K562 (cell line): ENCODE measurements around the gene PRKAR1B. TPM values are rescaled to one million over a fixed set of nuclear protein-coding genes. Genes with fewer than 3 reads are reported as not detected.

Experiments used
- HDAC6 ChIP-seq: IDR thresholded peaks from 2 replicates; pipeline ENCODE4 v1.6.1; 2012; ENCODE audit warnings: low read depth, mild to moderate bottlenecking, control low read depth, inconsistent platforms, low read length, moderate library complexity
- HMG20A ChIP-seq: fragments of 450-650 bp; formaldehyde crosslinking; conservative IDR thresholded peaks from 2 replicates; pipeline ENCODE4 v1.4.0; 2020; ENCODE audit warnings: mild to moderate bottlenecking, mixed read lengths
- HMG20B ChIP-seq: fragments of 250-450 bp; sonication (Bioruptor Pico); IDR thresholded peaks from 2 replicates; pipeline ENCODE4 v1.5.0; 2021; ENCODE audit warnings: mild to moderate bottlenecking
- HNRNPUL1 ChIP-seq: fragments of 200-400 bp; formaldehyde crosslinking; IDR thresholded peaks from 2 replicates; pipeline ENCODE4 v1.6.1; 2017; ENCODE audit warnings: low read length
- KDM2B ChIP-seq: fragments of 250-450 bp; sonication (Bioruptor Pico); IDR thresholded peaks from 2 replicates; pipeline ENCODE4 v1.8.0; 2021; ENCODE audit warnings: mild to moderate bottlenecking, moderate library complexity
- NCOA4 ChIP-seq: fragments of 450-650 bp; IDR thresholded peaks from 2 replicates; pipeline ENCODE4 v1.6.1; 2018; ENCODE audit warnings: mild to moderate bottlenecking; ENCODE audit not compliant: partially characterized antibody
- NFIC ChIP-seq: fragments of 450-650 bp; IDR thresholded peaks from 2 replicates; pipeline ENCODE4 v1.6.1; 2017; ENCODE audit warnings: mild to moderate bottlenecking, inconsistent platforms
- NR3C1 ChIP-seq: sonication (generic); formaldehyde crosslinking; IDR thresholded peaks from 2 replicates; pipeline ENCODE4 v1.8.1; 2022; ENCODE audit warnings: missing genetic modification reagents
- POLR3G ChIP-seq: IDR thresholded peaks from 2 replicates; pipeline ENCODE4 v1.6.1; 2011; ENCODE audit not compliant: insufficient read length, insufficient replicate concordance; ENCODE audit errors: extremely low read depth
- SRSF9 ChIP-seq: fragments of 200-400 bp; formaldehyde crosslinking; IDR thresholded peaks from 2 replicates; pipeline ENCODE4 v1.6.1; 2017; ENCODE audit warnings: low read depth, low read length, borderline replicate concordance
- THRAP3 ChIP-seq: fragments of 450-650 bp; IDR thresholded peaks from 2 replicates; pipeline ENCODE4 v1.6.1; 2016; ENCODE audit warnings: mild to moderate bottlenecking, inconsistent platforms, borderline replicate concordance
- ZNF133 ChIP-seq: fragments of 250-450 bp; sonication (Bioruptor Pico); IDR thresholded peaks from 2 replicates; pipeline ENCODE4 v1.4.0; 2020; ENCODE audit warnings: mild to moderate bottlenecking
- ZNF239 ChIP-seq: fragments of 250-450 bp; sonication (Bioruptor Pico); IDR thresholded peaks from 2 replicates; pipeline ENCODE4 v1.4.0; 2020; ENCODE audit warnings: mild to moderate bottlenecking
- ZNF263 ChIP-seq: sonication (generic); formaldehyde crosslinking; IDR thresholded peaks from 2 replicates; pipeline ENCODE4 v1.8.0; 2022; ENCODE audit warnings: mild to moderate bottlenecking, missing genetic modification reagents, borderline replicate concordance
- ZNF79 ChIP-seq: fragments of 250-450 bp; sonication (Bioruptor Pico); IDR thresholded peaks from 2 replicates; pipeline ENCODE4 v1.4.0; 2020; ENCODE audit warnings: low read depth, mild to moderate bottlenecking, moderate library complexity
- polyA plus RNA-seq, 8 experiments: library from polyadenylated mRNA; depleted of rRNA in 4 of 8; stranded (reverse) in 5 of 8; unstranded in 3 of 8; fragments of >200 nt; fragmentation: Nextera tagmentation in 2 of 8; fragmentation: Illumina TruSeq in 1 of 8; extraction: Ambion mirVana in 2 of 8; extraction: Trizol in 1 of 8; gene quantifications; 2 replicates each; pipeline versions ENCODE4 v1.2.1 to v1.2.3, GENCODE V29; 2011 to 2014; ENCODE audit warnings: inconsistent platforms in 1 of 8, missing spikeins in 1 of 8
- total RNA-seq, 7 experiments: library from RNA; depleted of rRNA in 6 of 7; stranded (reverse); fragments of >200 nt in 6 of 7; fragmentation: Illumina TruSeq in 2 of 7; extraction: Trizol in 2 of 7; gene quantifications; 2 replicates each; pipeline versions ENCODE4 v1.2.1 to v1.2.3, GENCODE V29; 2011 to 2021; ENCODE audit warnings: low replicate concordance in 1 of 7
- TF ChIP-seq, protein P1 (sequence below): fragments of 250-450 bp; sonication (Bioruptor Pico); IDR thresholded peaks from 2 replicates; pipeline ENCODE4 v1.9.0; 2021; ENCODE audit warnings: mild to moderate bottlenecking, inconsistent platforms
- TF ChIP-seq, protein P2 (sequence below): fragments of 250-450 bp; sonication (Bioruptor Pico); IDR thresholded peaks from 2 replicates; pipeline ENCODE4 v1.4.0; 2020; ENCODE audit warnings: mild to moderate bottlenecking, moderate library complexity
- TF ChIP-seq, protein P3 (sequence below): fragments of 450-650 bp; formaldehyde crosslinking; IDR thresholded peaks from 2 replicates; pipeline ENCODE4 v1.4.0; 2022; ENCODE audit warnings: mild to moderate bottlenecking, moderate library complexity
- TF ChIP-seq, protein P4 (sequence below): sonication (generic); formaldehyde crosslinking; IDR thresholded peaks from 2 replicates; pipeline ENCODE4 v1.8.0; 2023; ENCODE audit warnings: mild to moderate bottlenecking, missing genetic modification reagents
- TF ChIP-seq, protein P5 (sequence below): sonication (generic); formaldehyde crosslinking; IDR thresholded peaks from 2 replicates; pipeline ENCODE4 v1.8.1; 2023; ENCODE audit warnings: mild to moderate bottlenecking, missing genetic modification reagents

The PRKAR1B gene
- total and polyA plus RNA-seq, 9 of the 15 experiments (the other 6 are each of a cell fraction or from before 2014, with no cell fraction given) = 0.99 to 30.5 (median 12.7) TPM

DNA sequence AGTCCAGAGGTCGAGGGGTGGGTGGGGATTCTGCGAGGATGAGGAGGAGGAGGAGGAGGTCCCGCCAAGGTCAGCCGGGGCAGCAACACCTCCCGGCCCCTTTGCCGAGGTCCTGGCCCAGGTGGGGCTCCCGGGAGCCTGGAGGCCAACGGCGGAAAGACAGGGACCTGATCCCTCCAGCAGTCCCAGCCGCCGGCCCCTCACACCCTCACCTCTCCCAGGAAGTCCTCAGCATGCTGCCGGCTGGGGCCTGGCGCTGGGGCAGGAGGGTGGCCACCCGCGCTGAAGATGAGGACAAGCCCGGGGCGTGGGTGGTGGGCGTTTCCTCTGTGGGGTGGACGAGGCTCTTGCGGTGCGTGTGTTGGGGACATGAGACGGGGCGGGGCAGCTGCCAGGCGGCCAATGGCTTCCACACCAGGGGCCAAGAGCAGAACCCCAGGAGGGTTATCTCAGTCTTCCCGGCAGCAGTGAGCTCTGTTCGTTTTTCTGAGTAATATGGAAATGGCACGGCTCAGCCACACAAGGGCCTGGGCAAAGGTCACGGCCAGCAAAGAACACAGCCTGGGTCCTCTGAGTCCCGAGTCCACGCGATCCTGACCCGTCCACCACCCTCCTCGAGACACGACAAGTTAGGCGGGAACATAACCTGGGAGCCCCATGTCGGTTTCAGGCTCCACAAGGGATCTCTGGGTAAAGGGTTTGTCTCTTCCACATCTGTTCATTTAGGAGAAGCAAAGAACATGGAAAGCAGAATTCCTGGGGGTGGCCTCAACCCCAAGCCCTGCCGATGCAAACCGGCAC, 124.5 kb downstream of the PRKAR1B start (continued):
- TF ChIP-seq, protein P1, sequence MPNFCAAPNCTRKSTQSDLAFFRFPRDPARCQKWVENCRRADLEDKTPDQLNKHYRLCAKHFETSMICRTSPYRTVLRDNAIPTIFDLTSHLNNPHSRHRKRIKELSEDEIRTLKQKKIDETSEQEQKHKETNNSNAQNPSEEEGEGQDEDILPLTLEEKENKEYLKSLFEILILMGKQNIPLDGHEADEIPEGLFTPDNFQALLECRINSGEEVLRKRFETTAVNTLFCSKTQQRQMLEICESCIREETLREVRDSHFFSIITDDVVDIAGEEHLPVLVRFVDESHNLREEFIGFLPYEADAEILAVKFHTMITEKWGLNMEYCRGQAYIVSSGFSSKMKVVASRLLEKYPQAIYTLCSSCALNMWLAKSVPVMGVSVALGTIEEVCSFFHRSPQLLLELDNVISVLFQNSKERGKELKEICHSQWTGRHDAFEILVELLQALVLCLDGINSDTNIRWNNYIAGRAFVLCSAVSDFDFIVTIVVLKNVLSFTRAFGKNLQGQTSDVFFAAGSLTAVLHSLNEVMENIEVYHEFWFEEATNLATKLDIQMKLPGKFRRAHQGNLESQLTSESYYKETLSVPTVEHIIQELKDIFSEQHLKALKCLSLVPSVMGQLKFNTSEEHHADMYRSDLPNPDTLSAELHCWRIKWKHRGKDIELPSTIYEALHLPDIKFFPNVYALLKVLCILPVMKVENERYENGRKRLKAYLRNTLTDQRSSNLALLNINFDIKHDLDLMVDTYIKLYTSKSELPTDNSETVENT (CRISPR knock-in tag) = no peak
- no peak for TF ChIP-seq THRAP3
- TF ChIP-seq NFIC = no peak; the same call in 1 of the 2 replicates
- TF ChIP-seq HNRNPUL1 = no peak
- TF ChIP-seq ZNF79 = no peak
- no peak for TF ChIP-seq POLR3G
- TF ChIP-seq HDAC6 = no peak
- no peak for TF ChIP-seq HMG20A
- TF ChIP-seq KDM2B = no peak
- TF ChIP-seq, protein P2, sequence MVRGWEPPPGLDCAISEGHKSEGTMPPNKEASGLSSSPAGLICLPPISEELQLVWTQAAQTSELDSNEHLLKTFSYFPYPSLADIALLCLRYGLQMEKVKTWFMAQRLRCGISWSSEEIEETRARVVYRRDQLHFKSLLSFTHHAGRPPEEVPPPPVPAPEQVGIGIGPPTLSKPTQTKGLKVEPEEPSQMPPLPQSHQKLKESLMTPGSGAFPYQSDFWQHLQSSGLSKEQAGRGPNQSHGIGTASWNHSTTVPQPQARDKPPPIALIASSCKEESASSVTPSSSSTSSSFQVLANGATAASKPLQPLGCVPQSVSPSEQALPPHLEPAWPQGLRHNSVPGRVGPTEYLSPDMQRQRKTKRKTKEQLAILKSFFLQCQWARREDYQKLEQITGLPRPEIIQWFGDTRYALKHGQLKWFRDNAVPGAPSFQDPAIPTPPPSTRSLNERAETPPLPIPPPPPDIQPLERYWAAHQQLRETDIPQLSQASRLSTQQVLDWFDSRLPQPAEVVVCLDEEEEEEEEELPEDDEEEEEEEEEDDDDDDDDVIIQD (CRISPR knock-in tag) = no peak
- TF ChIP-seq, protein P3, sequence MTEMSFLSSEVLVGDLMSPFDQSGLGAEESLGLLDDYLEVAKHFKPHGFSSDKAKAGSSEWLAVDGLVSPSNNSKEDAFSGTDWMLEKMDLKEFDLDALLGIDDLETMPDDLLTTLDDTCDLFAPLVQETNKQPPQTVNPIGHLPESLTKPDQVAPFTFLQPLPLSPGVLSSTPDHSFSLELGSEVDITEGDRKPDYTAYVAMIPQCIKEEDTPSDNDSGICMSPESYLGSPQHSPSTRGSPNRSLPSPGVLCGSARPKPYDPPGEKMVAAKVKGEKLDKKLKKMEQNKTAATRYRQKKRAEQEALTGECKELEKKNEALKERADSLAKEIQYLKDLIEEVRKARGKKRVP (CRISPR knock-in tag) = no peak
- TF ChIP-seq, protein P4, sequence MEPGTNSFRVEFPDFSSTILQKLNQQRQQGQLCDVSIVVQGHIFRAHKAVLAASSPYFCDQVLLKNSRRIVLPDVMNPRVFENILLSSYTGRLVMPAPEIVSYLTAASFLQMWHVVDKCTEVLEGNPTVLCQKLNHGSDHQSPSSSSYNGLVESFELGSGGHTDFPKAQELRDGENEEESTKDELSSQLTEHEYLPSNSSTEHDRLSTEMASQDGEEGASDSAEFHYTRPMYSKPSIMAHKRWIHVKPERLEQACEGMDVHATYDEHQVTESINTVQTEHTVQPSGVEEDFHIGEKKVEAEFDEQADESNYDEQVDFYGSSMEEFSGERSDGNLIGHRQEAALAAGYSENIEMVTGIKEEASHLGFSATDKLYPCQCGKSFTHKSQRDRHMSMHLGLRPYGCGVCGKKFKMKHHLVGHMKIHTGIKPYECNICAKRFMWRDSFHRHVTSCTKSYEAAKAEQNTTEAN (CRISPR knock-in tag) = no peak
- TF ChIP-seq, protein P5, sequence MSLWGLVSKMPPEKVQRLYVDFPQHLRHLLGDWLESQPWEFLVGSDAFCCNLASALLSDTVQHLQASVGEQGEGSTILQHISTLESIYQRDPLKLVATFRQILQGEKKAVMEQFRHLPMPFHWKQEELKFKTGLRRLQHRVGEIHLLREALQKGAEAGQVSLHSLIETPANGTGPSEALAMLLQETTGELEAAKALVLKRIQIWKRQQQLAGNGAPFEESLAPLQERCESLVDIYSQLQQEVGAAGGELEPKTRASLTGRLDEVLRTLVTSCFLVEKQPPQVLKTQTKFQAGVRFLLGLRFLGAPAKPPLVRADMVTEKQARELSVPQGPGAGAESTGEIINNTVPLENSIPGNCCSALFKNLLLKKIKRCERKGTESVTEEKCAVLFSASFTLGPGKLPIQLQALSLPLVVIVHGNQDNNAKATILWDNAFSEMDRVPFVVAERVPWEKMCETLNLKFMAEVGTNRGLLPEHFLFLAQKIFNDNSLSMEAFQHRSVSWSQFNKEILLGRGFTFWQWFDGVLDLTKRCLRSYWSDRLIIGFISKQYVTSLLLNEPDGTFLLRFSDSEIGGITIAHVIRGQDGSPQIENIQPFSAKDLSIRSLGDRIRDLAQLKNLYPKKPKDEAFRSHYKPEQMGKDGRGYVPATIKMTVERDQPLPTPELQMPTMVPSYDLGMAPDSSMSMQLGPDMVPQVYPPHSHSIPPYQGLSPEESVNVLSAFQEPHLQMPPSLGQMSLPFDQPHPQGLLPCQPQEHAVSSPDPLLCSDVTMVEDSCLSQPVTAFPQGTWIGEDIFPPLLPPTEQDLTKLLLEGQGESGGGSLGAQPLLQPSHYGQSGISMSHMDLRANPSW (CRISPR knock-in tag) = no peak
- no peak for TF ChIP-seq ZNF133 (CRISPR knock-in tag)
- TF ChIP-seq SRSF9 = no peak
- TF ChIP-seq NCOA4 = no peak
- TF ChIP-seq NR3C1 = no peak
- no peak for TF ChIP-seq ZNF263 (CRISPR knock-in tag)
- no peak for TF ChIP-seq HMG20B (CRISPR knock-in tag)
- no peak for TF ChIP-seq ZNF239 (CRISPR knock-in tag)
